T-helper 1 cell treated with Interleukin-12 subunit alpha and Interleukin-12 subunit beta and Interleukin-4 antibody, amounts not matched to agents 30 ng/mL and 1 ng/mL, for 36 hours (primary cell): ENCODE data around the gene DCHS1. TPM values are rescaled to one million over a fixed set of nuclear protein-coding genes. Genes with fewer than 3 reads are reported as not detected.

Source experiments
- intact Hi-C: fragments of 100-400 bp; cut with micrococcal nuclease; formaldehyde crosslinking; loops from one replicate; pipeline ENCODE4 v1.15.1; 2024
- total RNA-seq: library from RNA; stranded (reverse); gene quantifications from 2 replicates; pipeline ENCODE4 v1.2.3, GENCODE V29; 2022

DCHS1 gene
- total RNA-seq, 1 donor from 2014 or later: 0.37 TPM

DNA sequence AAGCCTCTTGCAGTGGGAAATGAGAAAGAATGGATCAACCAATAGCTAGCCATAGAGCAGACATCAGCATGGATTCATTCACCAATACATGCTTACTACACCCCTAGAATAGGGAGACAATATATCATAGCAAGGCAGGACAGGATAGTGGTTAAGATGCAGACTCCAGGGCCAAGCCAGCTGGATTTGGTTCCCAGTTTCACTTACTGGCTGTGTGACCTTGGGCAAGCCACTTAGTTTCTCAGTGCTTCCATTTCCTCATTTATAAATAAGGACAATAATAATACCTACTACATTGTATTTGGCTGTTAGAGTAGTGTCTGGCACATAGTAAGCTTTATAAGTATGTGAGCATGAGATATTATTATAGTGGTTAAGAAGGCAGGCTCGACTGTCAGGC, 7.1 kb downstream of the DCHS1 start:
- intact Hi-C loops: no loop called here

DNA sequence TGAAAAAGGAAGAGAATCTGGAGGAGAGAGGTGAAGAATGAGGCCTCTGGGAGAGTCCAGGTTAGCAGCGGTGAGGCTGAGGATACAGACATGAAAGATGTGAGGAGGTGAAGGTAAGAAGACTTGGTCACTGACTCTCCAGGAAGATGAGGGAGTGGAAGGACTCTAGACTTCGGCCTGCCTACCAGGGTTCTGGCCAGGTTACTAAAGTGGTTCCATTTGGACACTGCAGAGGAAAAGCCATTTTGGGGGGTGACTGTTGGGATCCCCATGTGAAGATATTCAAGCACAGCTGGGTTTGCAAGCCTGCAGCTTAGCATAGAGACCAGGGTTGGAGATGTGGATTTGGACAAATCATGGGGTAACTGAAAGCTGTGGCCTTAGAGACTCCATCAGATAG, 7.8 kb downstream of the DCHS1 start:
- intact Hi-C loops: loop anchor here (2.0 kb wide), 1 partner anchor 29 kb away; the partner anchor contains the start of gene TPP1

GRCh38 chr11:6646918-6647679, 8.5 kb downstream of the DCHS1 start:
- intact Hi-C loops: loop anchor here (2.0 kb wide), 1 partner anchor 28 kb away; the partner anchor contains the start of gene TPP1

DNA sequence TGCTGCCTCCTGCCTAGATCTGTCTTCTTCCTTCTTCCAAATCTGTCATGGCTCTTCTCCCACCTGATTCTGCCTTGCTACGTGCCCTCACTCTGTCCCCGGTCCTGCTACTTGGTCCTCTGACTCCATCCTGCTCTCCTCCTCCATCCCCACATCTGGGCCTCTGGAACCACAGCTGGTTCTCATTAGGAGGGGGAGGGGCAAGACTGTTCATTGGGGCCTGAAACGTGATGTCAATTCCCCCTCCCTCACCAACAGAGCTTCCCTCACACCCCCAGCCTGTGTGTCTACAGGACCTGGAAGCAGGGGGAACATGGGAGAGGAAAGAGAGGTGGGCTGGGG, 9.1 kb downstream of the DCHS1 start:
- intact Hi-C loops: loop anchor here (2.0 kb wide), 1 partner anchor 28 kb away; the partner anchor contains the start of gene TPP1

- intact Hi-C loops: loop anchor here (2.0 kb wide), 1 partner anchor 27 kb away; the partner anchor contains the start of gene TPP1
Measured at GRCh38 chr11:6646071-6646470, 9.5 kb downstream of the DCHS1 start.

GRCh38 chr11:6642957-6643356, 12.7 kb downstream of the DCHS1 start:
- intact Hi-C loops: no loop called here

GRCh38 chr11:6640985-6641701, 14.5 kb downstream of the DCHS1 start:
- intact Hi-C loops: no loop called here

GRCh38 chr11:6640036-6640984, 15.3 kb downstream of the DCHS1 start:
- intact Hi-C loops: no loop called here

GRCh38 chr11:6638429-6638828, 17.2 kb downstream of the DCHS1 start:
- intact Hi-C loops: no loop called here

DNA sequence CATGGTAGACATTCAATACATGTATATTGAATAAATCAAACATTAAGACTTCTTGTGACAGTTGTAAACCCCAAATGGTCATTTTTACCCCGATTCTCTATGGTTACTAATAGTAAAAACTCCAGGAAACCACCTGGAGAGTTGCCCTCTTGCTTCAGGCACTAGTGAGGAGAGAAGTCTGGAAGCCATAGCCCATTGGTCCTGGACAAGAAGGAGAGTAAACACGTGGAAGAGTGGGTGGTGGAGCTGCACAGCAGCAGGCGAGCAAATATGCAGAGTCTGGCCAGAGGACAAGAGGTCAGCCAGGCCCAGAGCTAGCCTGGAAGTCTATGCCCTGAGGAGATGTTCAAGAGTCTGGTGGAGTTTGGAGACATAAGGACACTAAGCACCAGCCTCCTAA, 17.7 kb downstream of the DCHS1 start:
- intact Hi-C loops: no loop called here

DNA sequence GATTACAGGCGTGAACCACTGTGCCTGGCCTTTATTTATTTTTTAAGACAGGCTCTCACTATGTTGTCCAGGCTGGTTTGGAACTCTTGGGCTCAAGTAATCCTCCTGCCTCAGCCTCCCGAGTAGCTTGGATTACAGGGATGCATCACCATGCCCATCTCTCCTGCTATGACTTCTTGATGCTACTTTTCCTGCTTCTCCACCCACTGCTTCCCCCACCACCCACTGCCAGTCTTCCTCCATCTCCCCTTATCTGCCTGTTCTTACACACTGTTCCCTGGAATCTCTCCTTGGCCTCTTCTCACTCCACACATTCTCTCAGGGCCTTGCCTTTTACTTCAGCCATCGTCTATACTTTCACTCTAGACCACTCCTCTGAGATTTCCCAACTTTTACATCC, 19.1 kb downstream of the DCHS1 start:
- intact Hi-C loops: no loop called here

GRCh38 chr11:6635082-6635932, 20.3 kb downstream of the DCHS1 start:
- intact Hi-C loops: no loop called here

GRCh38 chr11:6634534-6634933, 21.1 kb downstream of the DCHS1 start:
- intact Hi-C loops: no loop called here

GRCh38 chr11:6633422-6634408, 21.9 kb downstream of the DCHS1 start:
- intact Hi-C loops: no loop called here

DNA sequence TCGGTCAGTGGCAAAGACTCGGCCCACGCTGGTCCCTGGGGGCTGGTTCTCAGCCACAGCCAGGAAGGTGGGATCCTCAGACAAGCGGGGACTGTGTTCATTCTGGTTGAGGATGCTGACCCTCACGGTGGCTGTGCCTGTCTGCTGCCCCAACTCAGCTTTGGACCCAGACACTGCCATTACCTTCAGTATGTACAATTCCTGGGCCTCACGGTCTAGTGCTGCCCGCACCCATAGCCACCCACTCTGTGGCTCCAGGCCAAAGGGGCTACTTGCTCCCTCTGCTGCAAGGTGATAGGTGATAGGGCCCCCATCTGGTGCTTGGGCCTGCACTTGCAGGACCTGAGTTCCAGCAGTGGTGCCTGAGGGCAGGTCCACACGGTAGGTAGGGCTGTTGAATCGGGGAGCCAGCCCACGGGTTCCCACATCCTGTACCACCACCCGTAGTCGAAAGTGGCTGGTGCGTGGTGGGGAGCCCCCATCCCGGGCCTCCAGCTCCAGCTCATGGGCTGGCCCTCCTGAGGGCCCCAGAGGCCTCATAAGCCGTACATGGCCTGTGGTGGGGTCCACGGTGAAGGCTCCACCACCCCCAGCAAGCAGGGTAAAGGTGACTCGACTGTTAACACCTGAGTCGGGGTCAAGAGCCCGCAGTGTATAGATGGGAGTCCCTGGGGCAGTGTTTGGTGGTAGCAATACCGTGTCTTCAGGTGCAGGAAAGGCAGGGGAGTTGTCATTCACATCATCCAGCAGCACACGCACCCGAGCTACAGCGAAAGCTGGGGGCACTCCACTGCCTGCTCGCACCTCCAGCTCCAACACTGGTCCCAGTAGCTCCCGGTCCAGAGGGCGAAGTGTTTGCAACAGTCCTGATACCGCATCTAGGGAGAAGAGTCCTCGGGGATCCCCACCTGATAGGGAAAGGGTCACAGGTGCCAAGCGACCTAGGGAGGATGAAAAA, 23.2 kb downstream of the DCHS1 start:
- intact Hi-C loops: no loop called here

GRCh38 chr11:6631361-6631890, 24.2 kb downstream of the DCHS1 start:
- intact Hi-C loops: no loop called here

GRCh38 chr11:6630632-6631291, 24.8 kb downstream of the DCHS1 start:
- intact Hi-C loops: no loop called here
